A549 (cell line): ENCODE measurements around the gene SNTG2.

Experiments
- CEBPB ChIP-seq, 2 experiments: fragments of >200 bp in 1 of 2; sonication (Bioruptor Twin) in 1 of 2; formaldehyde crosslinking in 1 of 2; IDR thresholded peaks; 2 replicates each; pipeline ENCODE4 v1.6.1; 2012 to 2016
- CTCF ChIP-seq: fragments of >200 bp; sonication (Bioruptor Twin); formaldehyde crosslinking; IDR thresholded peaks from 3 replicates; pipeline ENCODE4 v1.5.1; 2016
- MAX ChIP-seq: IDR thresholded peaks from 2 replicates; pipeline ENCODE4 v1.6.1; 2012
- MYC ChIP-seq: IDR thresholded peaks from 2 replicates; pipeline ENCODE4 v1.6.1; 2012; ENCODE audit warnings: mild to moderate bottlenecking, inconsistent platforms, low read length, improper control_type of control experiment, borderline replicate concordance
- PHF8 ChIP-seq: fragments of 200-600 bp; sonication (generic); IDR thresholded peaks from 2 replicates; pipeline ENCODE4 v1.6.1; 2016; ENCODE audit warnings: low read depth, mild to moderate bottlenecking, antibody characterized with exemption, moderate library complexity, borderline replicate concordance
- POLR2A ChIP-seq: IDR thresholded peaks from 2 replicates; pipeline ENCODE4 v1.6.1; 2012; ENCODE audit warnings: mild to moderate bottlenecking, low read length
- REST ChIP-seq: fragments of 200-600 bp; sonication (generic); IDR thresholded peaks from 2 replicates; pipeline ENCODE4 v1.6.1; 2016; ENCODE audit warnings: antibody characterized with exemption, mild to moderate bottlenecking, moderate library complexity
- SMC3 ChIP-seq: fragments of >200 bp; sonication (Bioruptor Twin); formaldehyde crosslinking; IDR thresholded peaks from 3 replicates; pipeline ENCODE4 v1.6.1; 2018; ENCODE audit warnings: inconsistent platforms
- TF ChIP-seq, protein P1 (sequence below): fragments of 250-450 bp; sonication (Bioruptor Pico); IDR thresholded peaks from 2 replicates; pipeline ENCODE4 v1.5.0; 2021; ENCODE audit warnings: mild to moderate bottlenecking, moderate library complexity, borderline replicate concordance
- TF ChIP-seq, protein P2 (sequence below): fragments of 450-650 bp; IDR thresholded peaks from 2 replicates; pipeline ENCODE4 v1.6.1; 2014; ENCODE audit warnings: antibody characterized with exemption
- TF ChIP-seq, protein P3 (sequence below): IDR thresholded peaks from 2 replicates; pipeline ENCODE4 v1.6.1; 2012

GRCh38 chr2:1266351-1266750 is 315.7 kb downstream of the SNTG2 start:
- no peak for TF ChIP-seq POLR2A
- TF ChIP-seq PHF8 = no peak
- no peak for TF ChIP-seq MAX
- no peak for TF ChIP-seq SMC3
- TF ChIP-seq, protein P1, sequence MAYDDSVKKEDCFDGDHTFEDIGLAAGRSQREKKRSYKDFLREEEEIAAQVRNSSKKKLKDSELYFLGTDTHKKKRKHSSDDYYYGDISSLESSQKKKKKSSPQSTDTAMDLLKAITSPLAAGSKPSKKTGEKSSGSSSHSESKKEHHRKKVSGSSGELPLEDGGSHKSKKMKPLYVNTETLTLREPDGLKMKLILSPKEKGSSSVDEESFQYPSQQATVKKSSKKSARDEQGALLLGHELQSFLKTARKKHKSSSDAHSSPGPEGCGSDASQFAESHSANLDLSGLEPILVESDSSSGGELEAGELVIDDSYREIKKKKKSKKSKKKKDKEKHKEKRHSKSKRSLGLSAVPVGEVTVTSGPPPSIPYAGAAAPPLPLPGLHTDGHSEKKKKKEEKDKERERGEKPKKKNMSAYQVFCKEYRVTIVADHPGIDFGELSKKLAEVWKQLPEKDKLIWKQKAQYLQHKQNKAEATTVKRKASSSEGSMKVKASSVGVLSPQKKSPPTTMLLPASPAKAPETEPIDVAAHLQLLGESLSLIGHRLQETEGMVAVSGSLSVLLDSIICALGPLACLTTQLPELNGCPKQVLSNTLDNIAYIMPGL (CRISPR knock-in tag) = no peak
- no peak for TF ChIP-seq CTCF
- TF ChIP-seq, protein P2, sequence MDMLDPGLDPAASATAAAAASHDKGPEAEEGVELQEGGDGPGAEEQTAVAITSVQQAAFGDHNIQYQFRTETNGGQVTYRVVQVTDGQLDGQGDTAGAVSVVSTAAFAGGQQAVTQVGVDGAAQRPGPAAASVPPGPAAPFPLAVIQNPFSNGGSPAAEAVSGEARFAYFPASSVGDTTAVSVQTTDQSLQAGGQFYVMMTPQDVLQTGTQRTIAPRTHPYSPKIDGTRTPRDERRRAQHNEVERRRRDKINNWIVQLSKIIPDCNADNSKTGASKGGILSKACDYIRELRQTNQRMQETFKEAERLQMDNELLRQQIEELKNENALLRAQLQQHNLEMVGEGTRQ = no peak
- TF ChIP-seq CEBPB (IDR thresholded peaks at IDR 0.05) = no peak
- TF ChIP-seq, protein P3, sequence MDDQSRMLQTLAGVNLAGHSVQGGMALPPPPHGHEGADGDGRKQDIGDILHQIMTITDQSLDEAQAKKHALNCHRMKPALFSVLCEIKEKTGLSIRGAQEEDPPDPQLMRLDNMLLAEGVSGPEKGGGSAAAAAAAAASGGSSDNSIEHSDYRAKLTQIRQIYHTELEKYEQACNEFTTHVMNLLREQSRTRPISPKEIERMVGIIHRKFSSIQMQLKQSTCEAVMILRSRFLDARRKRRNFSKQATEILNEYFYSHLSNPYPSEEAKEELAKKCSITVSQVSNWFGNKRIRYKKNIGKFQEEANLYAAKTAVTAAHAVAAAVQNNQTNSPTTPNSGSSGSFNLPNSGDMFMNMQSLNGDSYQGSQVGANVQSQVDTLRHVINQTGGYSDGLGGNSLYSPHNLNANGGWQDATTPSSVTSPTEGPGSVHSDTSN = no peak
- no peak for TF ChIP-seq REST
- no peak for TF ChIP-seq MYC
